Endothelial cell of umbilical vein (primary cell): ENCODE measurements around the gene GPR25. TPM values are rescaled to one million over a fixed set of nuclear protein-coding genes. Genes with fewer than 3 reads are reported as not detected.

Experiments
- BruUV-seq: library from RNA; stranded (reverse); fragments of 400-500 nt; replicated peaks from 2 replicates; lab custom pipeline; 2021; lab: Mats Ljungman, UMichigan
- CTCF ChIA-PET: fragments of 300-600, 350-600 bp; sonication (Branson Sonifier 250); formaldehyde crosslinking; loops from one replicate; lab custom pipeline; 2021; ENCODE audit warnings: antibody characterized with exemption, inconsistent platforms; lab: Charles Lee
- POLR2A ChIA-PET: fragments of 300-600, 350-600 bp; sonication (Branson Sonifier 250); formaldehyde crosslinking; loops from one replicate; lab custom pipeline; 2021; ENCODE audit warnings: antibody characterized with exemption, inconsistent platforms; lab: Charles Lee
- DNase-seq: peaks from one replicate; pipeline ENCODE4 v3.0.0-alpha.2; 2011; ENCODE audit warnings: low read depth, low spot score
- FAIRE-seq: peaks from 2 replicates; lab custom pipeline; 2011; peaks lifted over from hg19 to GRCh38; lab: Jason Lieb, UNC
- H2AFZ ChIP-seq: 2 replicates; pipeline ENCODE4 v1.6.0; 2012; ENCODE audit warnings: low read depth, low read length, control low read depth, inconsistent platforms
- H3K27ac ChIP-seq: 2 replicates; pipeline ENCODE4 v1.5.1; 2011; ENCODE audit warnings: low read depth, mild to moderate bottlenecking, control low read depth, low read length, moderate library complexity; ENCODE audit not compliant: insufficient read depth
- H3K27me3 ChIP-seq, 2 experiments: 2 replicates each; pipeline versions ENCODE4 v1.6.0 to v1.6.1; 2011; ENCODE audit warnings: low read length in 2 of 2, mixed read lengths in 1 of 2; ENCODE audit not compliant: control insufficient read depth in 2 of 2, insufficient read depth in 2 of 2
- H3K36me3 ChIP-seq, 2 experiments: 2 replicates in 1 of 2; 3 replicates in 1 of 2; pipeline ENCODE4 v1.5.1; 2011; ENCODE audit warnings: low read length in 2 of 2, mild to moderate bottlenecking in 1 of 2, moderate library complexity in 1 of 2; ENCODE audit not compliant: control insufficient read depth in 2 of 2, insufficient read depth in 2 of 2; ENCODE audit errors: extremely low read depth in 1 of 2
- H3K4me1 ChIP-seq: 3 replicates; pipeline ENCODE4 v1.5.1; 2011; ENCODE audit warnings: mild to moderate bottlenecking, low read length; ENCODE audit not compliant: control insufficient read depth, insufficient read depth; ENCODE audit errors: extremely low read depth
- H3K4me2 ChIP-seq: 2 replicates; pipeline ENCODE4 v1.6.1; 2011; ENCODE audit warnings: low read length, control low read depth, mixed read lengths; ENCODE audit not compliant: insufficient read depth
- H3K4me3 ChIP-seq, 3 experiments: fragments of 200-600 bp in 1 of 3; sonication (generic), shearing (Covaris generic) in 1 of 3; replicated peaks in 1 of 3; 2 replicates each; pipeline ENCODE4 v1.5.1; 2011 to 2016; ENCODE audit warnings: control low read depth in 3 of 3, low read length in 3 of 3, mild to moderate bottlenecking in 2 of 3, inconsistent platforms in 1 of 3, low read depth in 1 of 3, moderate library complexity in 1 of 3; ENCODE audit not compliant: insufficient read depth in 1 of 3
- H3K79me2 ChIP-seq: 2 replicates; pipeline ENCODE4 v1.6.0; 2012; ENCODE audit warnings: low read length, inconsistent platforms; ENCODE audit not compliant: control insufficient read depth, insufficient read depth
- H3K9ac ChIP-seq: replicated peaks from 2 replicates; pipeline ENCODE3; 2011; ENCODE audit warnings: low read length, control low read depth; ENCODE audit not compliant: insufficient read depth; ENCODE audit errors: extremely low read depth
- H3K9me1 ChIP-seq: replicated peaks from 3 replicates; pipeline ENCODE4 v1.6.0; 2011; ENCODE audit warnings: mild to moderate bottlenecking, low read length; ENCODE audit not compliant: control insufficient read depth, insufficient read depth; ENCODE audit errors: extremely low read depth
- H3K9me3 ChIP-seq: replicated peaks from 2 replicates; pipeline ENCODE4 v1.5.1; 2012; ENCODE audit warnings: low read length, inconsistent platforms; ENCODE audit not compliant: control insufficient read depth, insufficient read depth
- H4K20me1 ChIP-seq: replicated peaks from 2 replicates; pipeline ENCODE3; 2011; ENCODE audit warnings: mild to moderate bottlenecking, low read length; ENCODE audit not compliant: control insufficient read depth, insufficient read depth; ENCODE audit errors: extremely low read depth
- EZH2 ChIP-seq: IDR thresholded peaks from 2 replicates; pipeline ENCODE4 v1.6.1; 2012; ENCODE audit warnings: borderline replicate concordance, low read depth, mild to moderate bottlenecking, moderate library complexity, low read length, inconsistent platforms; ENCODE audit not compliant: severe bottlenecking
- JUN ChIP-seq: IDR thresholded peaks from 2 replicates; pipeline ENCODE4 v1.6.1; 2011; ENCODE audit warnings: borderline replicate concordance, low read depth; ENCODE audit not compliant: insufficient read length, insufficient read depth
- MYC ChIP-seq: IDR thresholded peaks from one replicate; pipeline ENCODE4 v1.6.1; 2011; ENCODE audit warnings: mild to moderate bottlenecking, low read depth, low read length
- POLR2A ChIP-seq: IDR thresholded peaks from 2 replicates; pipeline ENCODE4 v1.6.1; 2012; ENCODE audit warnings: low read depth, mild to moderate bottlenecking, control low read depth, low read length
- POLR2AphosphoS5 ChIP-seq: IDR thresholded peaks from 2 replicates; pipeline ENCODE4 v1.6.1; 2012; ENCODE audit warnings: low read depth, mild to moderate bottlenecking, control low read depth, low read length, moderate library complexity; ENCODE audit not compliant: insufficient read depth
- dilution Hi-C: fragments of 300-500 bp; cut with MboI; formaldehyde crosslinking; loops from one replicate; pipeline ENCODE4 v1.15.0; 2019; ENCODE audit warnings: low sequenced_read_pairs; ENCODE audit not compliant: extremely low pct_ligation_motif_present
- intact Hi-C: fragments of 100-400 bp; cut with micrococcal nuclease; formaldehyde crosslinking; loops from one replicate; pipeline ENCODE4 v1.10.0; 2022
- polyA plus RNA-seq, 4 experiments: library from polyadenylated mRNA; depleted of rRNA in 3 of 4; stranded (reverse) in 3 of 4; unstranded in 1 of 4; fragments of >200 nt; gene quantifications; 2 replicates each; pipeline versions ENCODE4 v1.2.1 to v1.2.3, GENCODE V29; 2011 to 2012; ENCODE audit warnings: missing spikeins in 1 of 4
- total RNA-seq: library from RNA; stranded (reverse); gene quantifications from 2 replicates; pipeline ENCODE4 v1.2.3, GENCODE V29; 2021
- TF ChIP-seq, protein P1 (sequence below), 2 donors: IDR thresholded peaks; 1 replicate in 1 of 2; 2 replicates in 1 of 2; pipeline ENCODE4 v1.5.1; 2011; ENCODE audit warnings: low read length in 2 of 2, mild to moderate bottlenecking in 2 of 2, moderate library complexity in 2 of 2, control low read depth in 1 of 2, inconsistent platforms in 1 of 2, low read depth in 1 of 2; ENCODE audit not compliant: insufficient read depth in 1 of 2; ENCODE audit errors: extremely low read depth in 1 of 2
- TF ChIP-seq, protein P2 (sequence below): IDR thresholded peaks from 2 replicates; pipeline ENCODE4 v1.6.1; 2011; ENCODE audit not compliant: insufficient read depth, insufficient read length

GPR25 gene
- total and polyA plus RNA-seq, 2 donors (not counting 3 experiments of a cell fraction or from before 2014, with no cell fraction given), result not detected

DNA sequence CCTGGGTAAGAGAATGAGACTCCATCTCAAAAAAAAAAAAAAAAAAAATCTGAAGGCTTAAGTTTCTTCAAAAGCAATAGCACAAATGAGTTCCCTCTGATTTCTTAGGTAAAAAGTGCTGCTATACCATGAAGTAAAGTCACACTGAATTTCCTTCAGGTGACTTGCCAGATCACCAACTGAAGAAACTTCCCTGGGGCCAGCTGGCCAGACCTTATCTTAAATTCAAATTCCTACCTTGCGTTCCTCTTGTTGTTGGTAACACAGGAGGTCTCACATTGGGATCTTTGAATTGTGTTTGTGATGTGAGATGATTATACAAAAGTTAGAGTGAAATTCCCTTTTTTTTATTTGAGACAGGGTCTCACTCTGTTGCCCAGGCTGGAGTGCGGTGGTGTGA, 33.7 kb downstream of the GPR25 start:
- no peaks in the 10 kb centered on the region for H3K9me3 ChIP-seq
- no peaks in the 10 kb centered on the region for H3K9me1 ChIP-seq
- H3K79me2 ChIP-seq, result no peaks in the 10 kb centered on the region
- DNase-seq (no peak), FAIRE-seq (no peak)
- H3K4me3 ChIP-seq, result no peak overlapping the region
- H3K4me1 ChIP-seq, result no peaks in the 10 kb centered on the region
- H3K36me3 ChIP-seq, result no peaks in the 10 kb centered on the region
- TF ChIP-seq EZH2 (no peak), MYC (no peak), POLR2AphosphoS5 (no peak), JUN (no peak), POLR2A (no peak)
- TF ChIP-seq, protein P1, sequence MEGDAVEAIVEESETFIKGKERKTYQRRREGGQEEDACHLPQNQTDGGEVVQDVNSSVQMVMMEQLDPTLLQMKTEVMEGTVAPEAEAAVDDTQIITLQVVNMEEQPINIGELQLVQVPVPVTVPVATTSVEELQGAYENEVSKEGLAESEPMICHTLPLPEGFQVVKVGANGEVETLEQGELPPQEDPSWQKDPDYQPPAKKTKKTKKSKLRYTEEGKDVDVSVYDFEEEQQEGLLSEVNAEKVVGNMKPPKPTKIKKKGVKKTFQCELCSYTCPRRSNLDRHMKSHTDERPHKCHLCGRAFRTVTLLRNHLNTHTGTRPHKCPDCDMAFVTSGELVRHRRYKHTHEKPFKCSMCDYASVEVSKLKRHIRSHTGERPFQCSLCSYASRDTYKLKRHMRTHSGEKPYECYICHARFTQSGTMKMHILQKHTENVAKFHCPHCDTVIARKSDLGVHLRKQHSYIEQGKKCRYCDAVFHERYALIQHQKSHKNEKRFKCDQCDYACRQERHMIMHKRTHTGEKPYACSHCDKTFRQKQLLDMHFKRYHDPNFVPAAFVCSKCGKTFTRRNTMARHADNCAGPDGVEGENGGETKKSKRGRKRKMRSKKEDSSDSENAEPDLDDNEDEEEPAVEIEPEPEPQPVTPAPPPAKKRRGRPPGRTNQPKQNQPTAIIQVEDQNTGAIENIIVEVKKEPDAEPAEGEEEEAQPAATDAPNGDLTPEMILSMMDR (IDR thresholded peaks at IDR 0.05; ENCODE audit: extremely low read depth in 1 of 2, insufficient read depth in 1 of 2, low read depth in 1 of 2, low read length in 2 of 2), result no peak
- TF ChIP-seq, protein P2, sequence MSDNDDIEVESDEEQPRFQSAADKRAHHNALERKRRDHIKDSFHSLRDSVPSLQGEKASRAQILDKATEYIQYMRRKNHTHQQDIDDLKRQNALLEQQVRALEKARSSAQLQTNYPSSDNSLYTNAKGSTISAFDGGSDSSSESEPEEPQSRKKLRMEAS, result no peak
- peaks cover 0 to 3% of the 10 kb centered on the region in 2 experiments for H3K27me3 ChIP-seq
- ChIA-PET POLR2A (no interaction called here), CTCF (interaction anchor here (0.8 kb wide), 1 partner anchor 65 kb away, joined by 3 read pairs; no protein-coding TSS in a partner anchor)
- intact Hi-C loops, result no loop called here
- dilution Hi-C loops, result no loop called here
- H4K20me1 ChIP-seq, result no peaks in the 10 kb centered on the region
- H3K27ac ChIP-seq, result no peak overlapping the region
- no TSS peak for BruUV-seq
- no peak overlapping the region for H3K9ac ChIP-seq
- H3K4me2 ChIP-seq, result no peak overlapping the region
- no peak overlapping the region for H2AFZ ChIP-seq
